ENCODE data around the gene BCAM.

BCAM gene

GRCh38 chr19:44807162-44807561, 1.7 kb upstream of the BCAM start:
- H3K27ac ChIP-seq = peak overlapping the region; percentile 61
- no peak for TF ChIP-seq ZFX (IDR thresholded peaks at IDR 0.05)
- TF ChIP-seq CTCF (conservative IDR thresholded peaks at IDR 0.05) = no peak

- no peak for TF ChIP-seq ZFX (IDR thresholded peaks at IDR 0.05)
- TF ChIP-seq CTCF (conservative IDR thresholded peaks at IDR 0.05) = peak; percentile 41
- peak overlapping the region; percentile 61 for H3K27ac ChIP-seq
Observed at GRCh38 chr19:44807652-44808462, 1.0 kb upstream of the BCAM start.

GRCh38 chr19:44809577-44810233, 802 bp downstream of the BCAM start:
- TF ChIP-seq ZFX (IDR thresholded peaks at IDR 0.05) (no peak), CTCF (conservative IDR thresholded peaks at IDR 0.05) (no peak)
- H3K27ac ChIP-seq = peak overlapping the region; percentile 61

GRCh38 chr19:44810234-44811121, 1.6 kb downstream of the BCAM start:
- no peak overlapping the region for H3K27ac ChIP-seq

GRCh38 chr19:44811122-44811419, 2.2 kb downstream of the BCAM start:
- TF ChIP-seq CTCF (conservative IDR thresholded peaks at IDR 0.05) (no peak), ZFX (IDR thresholded peaks at IDR 0.05) (no peak)
- H3K27ac ChIP-seq = no peak overlapping the region

More at GRCh38 chr19:44810234-44811121, 1.6 kb downstream of the BCAM start:
- TF ChIP-seq CTCF (conservative IDR thresholded peaks at IDR 0.05) (no peak), ZFX (IDR thresholded peaks at IDR 0.05) (no peak)

- TF ChIP-seq CTCF (conservative IDR thresholded peaks at IDR 0.05) = no peak
- no peak for TF ChIP-seq ZFX (IDR thresholded peaks at IDR 0.05)
- H3K27ac ChIP-seq = no peak overlapping the region
Observed at GRCh38 chr19:44812142-44812718, 3.3 kb downstream of the BCAM start.

Measured in C4-2B (cell line).